ENCODE data around the gene EDN2.

EDN2 gene

GRCh38 chr1:41435570-41436178 is 48.8 kb downstream of the EDN2 start:
- no peak for DNase-seq

GRCh38 chr1:41434748-41435449 is 49.6 kb downstream of the EDN2 start:
- no peak for DNase-seq

- no peak for DNase-seq
Measured at GRCh38 chr1:41434306-41434705, 50.2 kb downstream of the EDN2 start.

GRCh38 chr1:41433501-41433900 is 51.0 kb downstream of the EDN2 start:
- DNase-seq: no peak

GRCh38 chr1:41432481-41433280 is 51.8 kb downstream of the EDN2 start:
- peak; percentile 85 for DNase-seq

- DNase-seq: no peak
Measured at GRCh38 chr1:41431490-41432350, 52.8 kb downstream of the EDN2 start.

- DNase-seq: no peak
Measured at GRCh38 chr1:41430582-41430981, 53.9 kb downstream of the EDN2 start.

GRCh38 chr1:41430069-41430468 is 54.4 kb downstream of the EDN2 start:
- DNase-seq: no peak

- DNase-seq: no peak
Measured at GRCh38 chr1:41429641-41430035, 54.8 kb downstream of the EDN2 start.

Data from DMS153 (cell line).